DMS79 (cell line): ENCODE measurements around the gene MEGF8.

Experiments used
- DNase-seq: peaks from one replicate; lab custom pipeline; 2025; lab: John Stamatoyannopoulos, UW

Gene MEGF8

GRCh38 chr19:42325308-42325895 lies at the start of gene MEGF8:
TSS of gene MEGF8 (plus strand) at chr19:42325635. CDS start at chr19:42326244, 609 bp downstream.
- DNase-seq = peak; percentile 98

GRCh38 chr19:42276284-42276683 lies 49.2 kb upstream of the MEGF8 start:
- no peak for DNase-seq

GRCh38 chr19:42276821-42277220 lies 48.6 kb upstream of the MEGF8 start:
- no peak for DNase-seq

GRCh38 chr19:42277821-42278451 lies 47.5 kb upstream of the MEGF8 start:
- DNase-seq = no peak

- no peak for DNase-seq
Measured at GRCh38 chr19:42278452-42279154, 46.8 kb upstream of the MEGF8 start.

- no peak for DNase-seq
Measured at GRCh38 chr19:42279155-42279901, 46.1 kb upstream of the MEGF8 start.

GRCh38 chr19:42279902-42280814 lies 45.3 kb upstream of the MEGF8 start:
- peak; percentile 90 for DNase-seq

GRCh38 chr19:42280815-42281145 lies 44.7 kb upstream of the MEGF8 start:
- no peak for DNase-seq

- DNase-seq = peak; percentile 35
Measured at GRCh38 chr19:42281146-42281826, 44.1 kb upstream of the MEGF8 start.

- no peak for DNase-seq
Measured at GRCh38 chr19:42281827-42282762, 43.3 kb upstream of the MEGF8 start.

- DNase-seq = no peak
Measured at GRCh38 chr19:42282819-42283187, 42.6 kb upstream of the MEGF8 start.

GRCh38 chr19:42283188-42284065 lies 42.0 kb upstream of the MEGF8 start:
- DNase-seq = peak; percentile 77

GRCh38 chr19:42284066-42284501 lies 41.4 kb upstream of the MEGF8 start:
- peak; percentile 18 for DNase-seq

GRCh38 chr19:42284591-42285341 lies 40.7 kb upstream of the MEGF8 start:
- DNase-seq = no peak

GRCh38 chr19:42285541-42285941 lies 39.9 kb upstream of the MEGF8 start:
- DNase-seq = no peak

- no peak for DNase-seq
Measured at GRCh38 chr19:42285988-42286348, 39.5 kb upstream of the MEGF8 start.

- DNase-seq = peak; percentile 21
Measured at GRCh38 chr19:42286349-42287016, 39.0 kb upstream of the MEGF8 start.
